ENCODE results near the gene PDE6B. TPM values are rescaled to one million over a fixed set of nuclear protein-coding genes. Genes with fewer than 3 reads are reported as not detected.
A peak's percentile ranks its signal among the peaks of the same experiment; 100 is the strongest.

Gene PDE6B
- total RNA-seq, 4 donors from 2014 or later = not detected

DNA sequence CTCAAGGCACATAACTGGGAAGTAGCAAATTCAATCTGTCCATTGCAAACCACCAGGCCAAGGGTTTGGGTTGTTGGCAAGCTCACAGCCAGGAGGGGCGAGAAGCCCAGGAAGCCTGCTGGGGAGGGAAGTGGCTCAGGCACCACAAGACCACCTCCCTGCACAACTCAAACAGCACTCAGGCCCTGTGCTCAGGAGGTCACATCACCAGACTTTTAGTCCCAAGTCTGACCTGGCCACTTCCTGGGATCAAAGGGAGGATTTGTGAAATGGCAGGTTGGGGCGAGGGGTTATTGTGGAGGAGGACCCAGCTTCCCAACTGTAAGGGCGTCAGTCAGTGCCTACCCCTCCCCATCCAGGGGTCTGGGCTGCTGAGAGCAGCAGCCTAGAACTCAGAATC, 46.4 kb downstream of the PDE6B start:
- intact Hi-C loops (cut with DNase I; ENCODE audit: low total_unique reads) = loop anchor here (5.0 to 10.0 kb wide), 2 partner anchors 177 to 261 kb away; partner anchors contain the start of genes GAK, PIGG, TMEM175 and ZNF721
- H3K9me3 ChIP-seq = no peaks in the 10 kb centered on the region
- TF ChIP-seq POLR2A (IDR thresholded peaks at IDR 0.05) (no peak), CTCF (IDR thresholded peaks at IDR 0.05 in 4 of 5, conservative IDR thresholded peaks at IDR 0.05 in 1 of 5) (no peak)
- in situ Hi-C loops (cut with MboI; ENCODE audit: low sequenced_read_pairs in 4 of 4) = loop anchor here in 1 of 4 donors (10.0 kb wide), 1 partner anchor 113 kb away; no protein-coding TSS in a partner anchor
- peaks cover 22 to 32% of the 10 kb centered on the region in 2 donors for H3K4me1 ChIP-seq
- H3K36me3 ChIP-seq = peaks cover 0 to 23% of the 10 kb centered on the region in 2 donors
- H3K27ac ChIP-seq = no peak overlapping the region
- H3K4me3 ChIP-seq = no peak overlapping the region
- no peak for DNase-seq
- peaks cover 2 to 7% (median 5%) of the 10 kb centered on the region in 3 donors for H3K27me3 ChIP-seq
- ATAC-seq = no peak

- TF ChIP-seq POLR2A (IDR thresholded peaks at IDR 0.05) (no peak), CTCF (IDR thresholded peaks at IDR 0.05 in 4 of 5, conservative IDR thresholded peaks at IDR 0.05 in 1 of 5) (no peak)
- Histone ChIP-seq H3K4me3 (peak overlapping the region; percentile 88 to 99 (median 98)), H3K4me1 (peaks cover 31 to 45% of the 10 kb centered on the region in 2 donors), H3K9me3 (no peaks in the 10 kb centered on the region), H3K27ac (peak overlapping the region; percentile 90 to 99 (median 97)), H3K36me3 (peaks cover 0 to 23% of the 10 kb centered on the region in 2 donors), H3K27me3 (no peaks in the 10 kb centered on the region)
- DNase-seq = peak in 1 of 2 donors; percentile 33
- ATAC-seq = no peak
- intact Hi-C loops (cut with DNase I; ENCODE audit: low total_unique reads) (loop anchor here (1.0 to 10.0 kb wide), 4 partner anchors 109 to 674 kb away; partner anchors contain the start of genes GAK, PIGG, TMEM175 and UVSSA), in situ Hi-C loops (cut with MboI; ENCODE audit: low sequenced_read_pairs in 4 of 4) (loop anchor here in 1 of 4 donors (10.0 kb wide), 1 partner anchor 111 kb away; no protein-coding TSS in a partner anchor)
Measured at GRCh38 chr4:673349-674091, 48.1 kb downstream of the PDE6B start.

GRCh38 chr4:674172-675035, 49.0 kb downstream of the PDE6B start, which contains the start of the genes ATP5ME and MYL5:
ATP5ME (minus strand) TSS chr4:674276; CDS start chr4:674247, 29 bp downstream.
MYL5 (plus strand) TSS chr4:674542; CDS start chr4:678027, 3,485 bp downstream.
- peak; percentile 94 to 96 for DNase-seq
- peaks cover 0 to 5% (median 0%) of the 10 kb centered on the region in 3 donors for H3K27me3 ChIP-seq
- peaks cover 31 to 48% of the 10 kb centered on the region in 2 donors for H3K4me1 ChIP-seq
- H3K4me3 ChIP-seq = peak within 1 kb of the TSS; percentile 88 to 99 (median 98)
- H3K9me3 ChIP-seq = no peaks in the 10 kb centered on the region
- ATAC-seq = peak; percentile 91 to 94
- in situ Hi-C loops (cut with MboI; ENCODE audit: low sequenced_read_pairs in 4 of 4) (loop anchor here in 1 of 4 donors (10.0 kb wide), 1 partner anchor 110 kb away; no protein-coding TSS in a partner anchor), intact Hi-C loops (cut with DNase I; ENCODE audit: low total_unique reads) (loop anchor here (1.0 to 10.0 kb wide), 4 partner anchors 108 to 673 kb away; partner anchors contain the start of genes GAK, PIGG, TMEM175 and UVSSA)
- H3K27ac ChIP-seq = peak within 1 kb of the TSS; percentile 90 to 99 (median 97)
- TF ChIP-seq POLR2A (IDR thresholded peaks at IDR 0.05) (peak; percentile 79 to 93), CTCF (IDR thresholded peaks at IDR 0.05 in 4 of 5, conservative IDR thresholded peaks at IDR 0.05 in 1 of 5) (peak; percentile 79 to 97 (median 88))
- peaks cover 0 to 23% of the 10 kb centered on the region in 2 donors for H3K36me3 ChIP-seq

All from gastrocnemius medialis (tissue), 4 donors.